Body of pancreas (tissue), 4 donors: ENCODE measurements around the gene ADGRL3.

Experiments used
- CTCF ChIP-seq, 7 experiments: fragments of 450-650 bp in 4 of 7; fragments of 200-600 bp in 3 of 7; sonication (generic) in 3 of 7; IDR thresholded peaks; one replicate each; pipeline ENCODE4 v1.5.1; 2016 to 2019; ENCODE audit warnings: antibody characterized with exemption in 7 of 7
- POLR2A ChIP-seq, 3 donors: fragments of 450-650 bp; IDR thresholded peaks; one replicate each; pipeline ENCODE4 v1.6.1; 2016; ENCODE audit warnings: antibody characterized with exemption in 3 of 3, mild to moderate bottlenecking in 2 of 3

GRCh38 chr4:61805227-61805626 is 605.1 kb downstream of the ADGRL3 start:
- TF ChIP-seq CTCF (IDR thresholded peaks at IDR 0.05) (no peak), POLR2A (IDR thresholded peaks at IDR 0.05) (no peak)
